Hematopoietic multipotent progenitor cell treated with erythropoietin and hydrocortisone succinate and interleukin-3 and kit ligand, for 4 days (in vitro differentiated cells): ENCODE results near the gene GPR132.

Experiments used
- DNase-seq: peaks from one replicate; pipeline ENCODE4 v3.0.0-alpha.2; 2015

Gene GPR132

GRCh38 chr14:105059925-105060565 lies 5.2 kb downstream of the GPR132 start:
- DNase-seq = no peak

- DNase-seq = peak; percentile 38
Measured at GRCh38 chr14:105059035-105059924, 6.0 kb downstream of the GPR132 start.

- no peak for DNase-seq
Measured at GRCh38 chr14:105058521-105059034, 6.7 kb downstream of the GPR132 start.

- DNase-seq = no peak
Measured at GRCh38 chr14:105056303-105056831, 8.9 kb downstream of the GPR132 start.

- DNase-seq = no peak
Measured at GRCh38 chr14:105055736-105056302, 9.4 kb downstream of the GPR132 start.

GRCh38 chr14:105055334-105055733 lies 9.9 kb downstream of the GPR132 start:
- no peak for DNase-seq

DNA sequence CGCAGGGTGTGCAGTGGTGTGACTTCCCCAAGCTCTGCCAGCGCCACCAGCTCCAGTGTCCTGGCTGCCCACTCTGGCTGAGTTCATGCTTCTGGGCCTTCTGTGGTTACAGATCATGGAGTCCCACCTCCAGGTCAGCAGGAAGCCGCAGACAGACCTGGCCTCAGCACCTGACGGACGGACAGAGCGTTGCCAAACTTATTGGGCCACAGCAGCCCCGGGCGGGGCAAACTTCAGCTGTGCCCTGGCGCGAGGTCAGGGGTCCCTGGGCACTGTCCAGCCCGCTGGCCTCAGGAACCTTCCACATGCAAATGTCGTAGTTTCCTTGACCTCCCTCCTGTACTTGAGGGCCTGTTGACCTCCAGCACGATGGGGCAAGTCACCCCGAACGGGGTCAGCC lies 11.2 kb downstream of the GPR132 start:
- DNase-seq = no peak

- no peak for DNase-seq
Measured at GRCh38 chr14:105053421-105053820, 11.8 kb downstream of the GPR132 start.

- DNase-seq = no peak
Measured at GRCh38 chr14:105052110-105052458, 13.1 kb downstream of the GPR132 start.

DNA sequence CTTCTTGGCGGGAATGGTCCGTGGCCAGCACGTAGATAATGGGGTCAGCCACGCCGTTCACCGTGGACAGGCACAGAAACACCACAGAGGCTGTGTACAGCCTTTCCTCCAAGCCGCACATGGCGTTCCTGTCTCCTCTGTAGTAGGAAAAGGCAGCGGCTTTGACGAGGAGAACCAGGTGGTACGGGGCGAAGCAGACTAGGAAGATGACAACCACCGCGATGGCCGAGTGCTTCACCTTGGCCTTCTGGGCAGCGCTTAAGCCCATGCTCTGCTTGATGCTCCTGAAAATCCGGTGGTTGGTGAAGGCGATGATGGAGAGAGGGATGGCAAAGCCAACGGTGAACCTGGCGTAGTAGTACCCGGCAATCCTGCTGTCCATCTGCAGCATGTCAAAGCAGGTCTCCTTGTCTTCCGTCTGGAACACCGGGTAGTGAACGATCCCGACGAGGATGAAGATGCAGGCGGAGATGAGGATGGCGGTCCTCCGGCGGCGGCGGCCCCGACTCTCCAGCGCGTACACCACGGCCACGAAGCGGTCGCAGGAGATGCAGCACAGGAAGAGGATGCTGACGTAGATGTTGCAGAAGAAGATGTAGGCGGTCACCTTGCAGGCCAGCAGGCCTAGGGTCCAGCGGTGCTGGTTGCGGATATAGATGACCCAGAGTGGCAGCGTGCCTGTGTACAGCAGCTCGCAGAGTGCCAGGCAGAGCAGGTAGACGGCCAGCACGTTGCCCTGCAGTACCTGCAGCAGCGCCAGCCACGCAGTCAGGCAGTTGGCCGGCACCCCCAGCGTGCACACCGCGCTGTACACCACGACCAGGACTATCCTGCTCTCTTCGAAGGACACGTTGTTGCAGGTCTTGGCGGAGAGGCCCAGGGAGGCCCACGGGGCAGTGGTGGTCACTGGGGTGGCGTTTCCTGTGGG lies 13.8 kb downstream of the GPR132 start:
- DNase-seq = no peak

GRCh38 chr14:105050551-105050897 lies 14.7 kb downstream of the GPR132 start:
- DNase-seq = peak; percentile 70

GRCh38 chr14:105049753-105050550 lies 15.3 kb downstream of the GPR132 start:
- DNase-seq = no peak

- no peak for DNase-seq
Measured at GRCh38 chr14:105047283-105048016, 17.8 kb downstream of the GPR132 start.

DNA sequence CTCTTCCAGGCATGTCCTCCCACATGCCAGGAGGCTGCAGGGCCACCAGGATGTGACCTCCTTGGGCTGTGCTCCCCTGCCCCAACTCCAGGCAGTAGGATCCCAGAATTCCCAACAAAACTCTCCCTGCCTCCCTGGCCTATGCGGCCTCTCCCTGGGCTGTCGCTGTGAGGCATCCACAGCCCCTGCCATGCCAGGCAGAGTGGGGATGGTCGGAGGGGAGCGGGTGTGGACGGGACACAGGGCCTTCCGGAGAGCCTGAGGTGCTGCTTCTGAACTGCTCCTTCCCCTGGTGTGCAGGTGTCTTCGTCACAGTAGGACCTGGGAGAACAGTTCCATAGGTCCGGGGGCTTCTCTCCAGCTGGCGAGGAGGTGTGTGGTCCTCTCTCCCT lies 18.3 kb downstream of the GPR132 start:
- DNase-seq = no peak

DNA sequence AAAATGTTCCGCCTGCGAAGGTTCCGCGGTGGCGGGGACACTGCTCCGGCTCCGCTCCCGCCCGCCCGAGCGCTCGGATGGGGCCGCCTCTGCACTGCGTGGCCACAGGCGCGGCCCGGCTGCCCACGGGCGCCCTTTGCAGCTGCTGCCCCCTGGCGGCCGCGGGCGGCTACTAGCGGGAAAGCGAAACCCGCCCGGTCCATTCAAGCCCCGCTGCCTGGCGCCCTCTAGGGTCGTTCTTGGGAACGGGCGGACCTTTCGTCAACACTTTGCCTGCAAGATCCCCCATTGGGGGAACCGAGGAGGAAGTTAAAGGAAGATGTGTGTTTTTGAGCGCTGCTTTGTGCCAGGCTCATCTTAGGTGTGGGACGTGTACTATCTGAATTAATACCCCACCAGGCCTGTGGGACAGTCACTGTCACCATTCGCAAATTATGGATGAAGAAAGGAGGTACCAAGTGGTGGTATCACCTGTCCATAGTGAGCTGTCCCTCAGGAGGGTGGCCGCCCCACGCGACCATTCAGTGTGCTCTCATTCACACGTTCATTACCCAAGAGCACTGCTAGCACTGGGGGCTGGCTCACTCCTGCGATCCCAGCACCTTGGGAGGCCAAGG lies 19.4 kb downstream of the GPR132 start:
- DNase-seq = peak; percentile 96

GRCh38 chr14:105043641-105044040 lies 21.6 kb downstream of the GPR132 start:
- DNase-seq = no peak

DNA sequence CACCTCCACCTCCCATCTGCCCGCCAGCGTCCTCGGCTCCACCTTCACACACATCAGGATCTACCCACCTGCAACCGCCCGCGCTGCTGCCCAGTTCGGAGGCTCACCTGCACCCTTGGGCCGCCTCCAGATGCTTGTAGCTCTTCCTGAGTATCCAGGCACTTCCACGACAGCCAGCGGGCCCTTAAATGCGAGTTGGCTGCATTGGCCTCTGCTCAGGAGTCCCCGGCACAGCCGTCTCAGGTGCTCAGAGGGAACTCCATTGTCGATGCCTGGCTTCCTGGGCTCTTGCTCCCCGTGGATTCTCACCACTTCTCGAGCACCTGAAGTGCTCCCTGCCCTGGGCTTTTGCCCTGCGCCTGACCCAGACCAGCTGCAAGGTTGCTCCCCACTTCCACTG lies 22.4 kb downstream of the GPR132 start:
- DNase-seq = no peak

- DNase-seq = no peak
Measured at GRCh38 chr14:105041841-105042765, 23.1 kb downstream of the GPR132 start.

GRCh38 chr14:105039458-105040205 lies 25.6 kb downstream of the GPR132 start:
- no peak for DNase-seq
